SU-DHL-6 (cell line): Measurements from ENCODE around the gene CDK18.

Source experiments
- H2AFZ ChIP-seq: fragments of 200-600 bp; sonication (generic); 2 replicates; pipeline ENCODE4 v1.6.1; 2014; ENCODE audit warnings: low read depth, mild to moderate bottlenecking, moderate library complexity, mixed read lengths, antibody characterized with exemption, low read length; ENCODE audit not compliant: severe bottlenecking
- H3F3A ChIP-seq: fragments of 200-600 bp; shearing (Covaris generic); 2 replicates; pipeline ENCODE4 v1.6.0; 2016; ENCODE audit warnings: antibody characterized with exemption, mild to moderate bottlenecking; ENCODE audit not compliant: insufficient read depth
- H3K27ac ChIP-seq: fragments of 200-600 bp; sonication (generic); 2 replicates; pipeline ENCODE4 v1.5.1; 2016; ENCODE audit warnings: low read depth, mild to moderate bottlenecking, low read length, moderate library complexity, mixed read lengths
- H3K27me3 ChIP-seq: fragments of 200-600 bp; sonication (generic), shearing (Covaris generic); 2 replicates; pipeline ENCODE4 v1.6.0; 2014; ENCODE audit warnings: mild to moderate bottlenecking, low read length
- H3K36me3 ChIP-seq: fragments of 200-600 bp; sonication (generic); 2 replicates; pipeline ENCODE4 v1.6.1; 2014; ENCODE audit warnings: mild to moderate bottlenecking, low read length, mixed read lengths
- H3K4me2 ChIP-seq: fragments of 300-600, 200-600 bp; shearing (Covaris generic), sonication (generic); 2 replicates; pipeline ENCODE4 v1.6.0; 2014; ENCODE audit warnings: low read length, low read depth, mild to moderate bottlenecking; ENCODE audit not compliant: poor library complexity, severe bottlenecking
- H3K4me3 ChIP-seq: fragments of 200-600 bp; sonication (generic); 2 replicates; pipeline ENCODE4 v1.5.1; 2014; ENCODE audit warnings: antibody characterized with exemption, low read length, mild to moderate bottlenecking, mixed read lengths; ENCODE audit not compliant: insufficient read depth, poor library complexity, severe bottlenecking
- H3K79me2 ChIP-seq: fragments of 200-600 bp; sonication (generic); 2 replicates; pipeline ENCODE4 v1.6.1; 2014; ENCODE audit warnings: mild to moderate bottlenecking, low read length, moderate library complexity; ENCODE audit not compliant: insufficient read depth
- H3K9ac ChIP-seq: fragments of 200-600 bp; sonication (generic); 2 replicates; pipeline ENCODE4 v1.7.0; 2014; ENCODE audit warnings: mild to moderate bottlenecking, low read length
- H3K9me2 ChIP-seq: fragments of 200-600 bp; sonication (generic); replicated peaks from 2 replicates; pipeline ENCODE4 v1.6.1; 2014; ENCODE audit warnings: low read length; ENCODE audit not compliant: insufficient read depth
- H3K9me3 ChIP-seq: fragments of 200-600 bp; sonication (generic); 2 replicates; pipeline ENCODE4 v1.6.1; 2014; ENCODE audit warnings: low read length, mixed read lengths; ENCODE audit not compliant: insufficient read depth
- H4K20me1 ChIP-seq: fragments of 200-600 bp; sonication (generic); 2 replicates; pipeline ENCODE4 v1.6.1; 2014; ENCODE audit warnings: low read depth, mild to moderate bottlenecking, antibody characterized with exemption, low read length, moderate library complexity, mixed read lengths
- EZH2phosphoT487 ChIP-seq: fragments of 200-600 bp; sonication (generic), shearing (Covaris generic); conservative IDR thresholded peaks from 2 replicates; pipeline ENCODE4 v1.6.1; 2018; ENCODE audit warnings: mild to moderate bottlenecking, antibody characterized with exemption, low read length, moderate library complexity, mixed read lengths
- TF ChIP-seq, protein P1 (sequence below): fragments of 200-600 bp; sonication (generic); IDR thresholded peaks from one replicate; pipeline ENCODE4 v1.5.1; 2017; ENCODE audit warnings: antibody characterized with exemption, mild to moderate bottlenecking, low read length, moderate library complexity; ENCODE audit not compliant: insufficient read depth, poor library complexity, severe bottlenecking

The CDK18 gene

DNA sequence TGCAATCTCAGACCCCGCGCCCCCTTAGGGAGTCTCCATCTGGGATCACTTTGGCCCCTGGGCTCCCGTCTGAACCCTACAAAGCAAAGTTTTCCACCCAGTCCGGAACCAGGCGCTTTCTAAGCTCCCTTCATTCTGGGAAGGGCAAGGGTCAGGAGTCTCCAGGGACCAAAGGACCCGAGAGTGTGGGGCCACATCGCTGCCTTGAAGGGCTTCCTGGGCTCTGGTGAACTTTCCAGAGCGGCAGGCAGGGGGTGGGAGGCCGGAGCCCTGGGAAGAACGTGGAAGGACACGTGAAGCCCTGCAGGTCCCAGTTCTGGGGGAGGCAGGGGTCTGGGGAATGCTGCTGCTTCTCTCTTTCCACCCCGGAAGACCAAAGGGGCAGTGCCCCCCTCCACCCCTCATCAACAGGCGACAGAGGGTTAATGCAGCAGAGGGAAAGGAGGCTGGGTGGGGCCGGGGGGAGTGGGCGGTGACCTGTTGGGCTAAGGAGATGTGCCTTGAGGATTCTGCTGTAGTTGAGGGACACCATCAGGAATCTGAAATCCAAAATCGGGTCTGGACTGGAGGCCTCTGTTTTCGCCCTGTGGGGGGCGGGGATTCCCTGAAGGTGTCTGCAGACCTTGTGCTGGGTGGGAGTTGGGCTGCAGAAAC lies 734 bp downstream of the CDK18 start:
- H3K9me2 ChIP-seq, result no peaks in the 10 kb centered on the region
- TF ChIP-seq EZH2phosphoT487, result no peak
- TF ChIP-seq, protein P1, sequence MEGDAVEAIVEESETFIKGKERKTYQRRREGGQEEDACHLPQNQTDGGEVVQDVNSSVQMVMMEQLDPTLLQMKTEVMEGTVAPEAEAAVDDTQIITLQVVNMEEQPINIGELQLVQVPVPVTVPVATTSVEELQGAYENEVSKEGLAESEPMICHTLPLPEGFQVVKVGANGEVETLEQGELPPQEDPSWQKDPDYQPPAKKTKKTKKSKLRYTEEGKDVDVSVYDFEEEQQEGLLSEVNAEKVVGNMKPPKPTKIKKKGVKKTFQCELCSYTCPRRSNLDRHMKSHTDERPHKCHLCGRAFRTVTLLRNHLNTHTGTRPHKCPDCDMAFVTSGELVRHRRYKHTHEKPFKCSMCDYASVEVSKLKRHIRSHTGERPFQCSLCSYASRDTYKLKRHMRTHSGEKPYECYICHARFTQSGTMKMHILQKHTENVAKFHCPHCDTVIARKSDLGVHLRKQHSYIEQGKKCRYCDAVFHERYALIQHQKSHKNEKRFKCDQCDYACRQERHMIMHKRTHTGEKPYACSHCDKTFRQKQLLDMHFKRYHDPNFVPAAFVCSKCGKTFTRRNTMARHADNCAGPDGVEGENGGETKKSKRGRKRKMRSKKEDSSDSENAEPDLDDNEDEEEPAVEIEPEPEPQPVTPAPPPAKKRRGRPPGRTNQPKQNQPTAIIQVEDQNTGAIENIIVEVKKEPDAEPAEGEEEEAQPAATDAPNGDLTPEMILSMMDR, result no peak
- no peaks in the 10 kb centered on the region for H3K9me3 ChIP-seq
- peak overlapping the region; percentile 59 for H3K4me2 ChIP-seq
- no peaks in the 10 kb centered on the region for H3K27me3 ChIP-seq
- peak overlapping the region; percentile 98 for H2AFZ ChIP-seq
- peak overlapping the region; percentile 55 for H3K4me3 ChIP-seq
- H3K79me2 ChIP-seq, result no peaks in the 10 kb centered on the region
- H3K36me3 ChIP-seq, result no peaks in the 10 kb centered on the region
- no peak overlapping the region for H3K27ac ChIP-seq
- no peaks in the 10 kb centered on the region for H3F3A ChIP-seq
- no peaks in the 10 kb centered on the region for H4K20me1 ChIP-seq
- H3K9ac ChIP-seq, result peak overlapping the region; percentile 45; the same call in 1 of the 2 replicates

DNA sequence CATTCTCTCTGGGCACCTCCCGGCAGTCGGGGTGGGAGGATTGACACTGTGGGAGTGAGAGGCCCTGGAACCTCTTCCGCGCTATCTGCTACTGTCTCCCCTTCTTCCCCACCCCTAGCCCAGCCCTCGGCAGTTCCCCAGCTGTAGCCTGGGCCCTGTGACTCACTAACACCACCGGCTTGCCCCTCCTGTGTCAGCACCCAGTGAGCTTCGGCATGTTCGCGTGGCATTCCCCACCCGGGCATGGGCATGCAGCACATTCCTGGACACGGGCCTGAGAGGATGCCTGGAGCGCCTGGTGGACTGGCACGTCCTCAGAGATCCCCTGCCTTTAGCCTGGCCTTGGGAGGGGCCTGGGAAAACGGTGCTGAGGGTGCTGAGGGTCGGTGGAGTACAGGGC lies 1.3 kb downstream of the CDK18 start:
- Histone ChIP-seq H2AFZ (no peak overlapping the region), H3F3A (no peaks in the 10 kb centered on the region), H3K36me3 (no peaks in the 10 kb centered on the region), H3K9me2 (no peaks in the 10 kb centered on the region), H3K4me2 (no peak overlapping the region), H3K79me2 (no peaks in the 10 kb centered on the region), H3K4me3 (no peak overlapping the region), H3K9me3 (no peaks in the 10 kb centered on the region), H3K27me3 (no peaks in the 10 kb centered on the region), H4K20me1 (no peaks in the 10 kb centered on the region), H3K9ac (no peak overlapping the region), H3K27ac (no peak overlapping the region)
- no peak for TF ChIP-seq EZH2phosphoT487
- TF ChIP-seq, protein P1, result no peak

DNA sequence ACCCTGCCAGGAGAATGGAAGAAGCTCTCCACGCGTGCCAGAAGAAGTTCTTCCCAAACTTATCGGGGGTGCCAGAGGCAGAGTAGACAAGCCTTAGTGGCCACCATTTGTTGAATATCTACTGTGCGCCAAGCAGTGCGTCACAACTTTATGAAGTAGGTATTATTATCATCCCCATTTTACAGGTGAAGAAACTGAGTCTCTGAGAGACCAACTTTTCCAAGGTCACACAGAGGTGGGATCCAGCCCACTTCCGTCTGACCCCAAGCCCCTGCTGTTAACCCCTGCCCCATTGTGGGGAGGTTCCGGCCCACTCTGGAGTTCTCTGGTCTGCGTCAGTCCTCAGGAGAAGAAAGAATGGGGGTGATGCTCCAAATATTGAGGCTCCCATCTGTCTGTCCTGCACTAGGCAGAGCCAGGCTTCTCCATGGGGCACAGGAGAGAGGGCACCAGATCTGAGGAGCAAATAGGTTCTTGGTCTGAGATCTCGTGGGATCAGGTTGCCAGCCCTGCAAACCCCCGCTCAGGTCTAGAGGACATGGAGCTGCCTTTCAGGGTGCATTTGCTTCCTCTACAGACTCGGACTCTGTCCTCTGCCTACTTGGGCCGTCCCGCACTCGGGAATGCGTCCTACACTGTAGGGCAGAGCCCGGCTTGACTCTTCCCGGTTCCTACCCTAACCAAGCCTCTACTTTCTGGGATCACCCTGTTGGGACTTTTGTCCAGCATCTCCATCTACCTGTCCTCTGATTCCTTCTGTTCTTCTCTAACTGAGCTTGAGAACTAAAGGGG lies 2.1 kb downstream of the CDK18 start:
- no peak overlapping the region for H3K27ac ChIP-seq
- TF ChIP-seq EZH2phosphoT487, result no peak
- TF ChIP-seq, protein P1, result no peak
- H3K4me2 ChIP-seq, result no peak overlapping the region
- no peaks in the 10 kb centered on the region for H3F3A ChIP-seq
- no peak overlapping the region for H3K9ac ChIP-seq
- no peaks in the 10 kb centered on the region for H3K9me3 ChIP-seq
- no peaks in the 10 kb centered on the region for H4K20me1 ChIP-seq
- no peaks in the 10 kb centered on the region for H3K36me3 ChIP-seq
- no peak overlapping the region for H3K4me3 ChIP-seq
- H3K9me2 ChIP-seq, result no peaks in the 10 kb centered on the region
- no peaks in the 10 kb centered on the region for H3K27me3 ChIP-seq
- H3K79me2 ChIP-seq, result no peaks in the 10 kb centered on the region
- no peak overlapping the region for H2AFZ ChIP-seq
